ENCODE results near the gene TBL1X. TPM values are rescaled to one million over a fixed set of nuclear protein-coding genes. Genes with fewer than 3 reads are reported as not detected.
A peak's percentile ranks its signal among the peaks of the same experiment; 100 is the strongest.

Gene TBL1X
- total and polyA plus RNA-seq, 7 donors: 6.5 to 25.8 (median 16.1) TPM

DNA sequence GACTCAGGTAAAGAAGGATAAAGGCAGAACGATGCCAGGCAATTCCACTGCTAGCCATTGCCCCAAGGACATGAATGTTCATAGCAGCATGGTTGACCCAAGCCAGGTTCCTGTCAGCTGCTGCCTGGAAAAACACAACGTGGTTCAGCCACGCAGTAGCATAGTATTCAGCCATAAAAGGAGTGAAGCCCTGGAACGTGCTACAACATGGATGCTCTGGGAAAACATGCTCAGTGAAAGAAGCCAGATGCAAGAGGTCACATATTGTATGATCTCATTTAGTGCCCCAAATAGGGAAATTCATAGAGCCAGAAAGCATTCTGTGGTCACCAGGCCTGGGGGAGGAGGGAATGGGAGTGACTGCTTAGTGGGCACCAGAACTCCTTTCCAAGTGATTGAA is 170.9 kb downstream of the TBL1X start:
- intact Hi-C loops (cut with DNase I): loop anchor here (2.0 kb wide), 1 partner anchor 169 kb away; no protein-coding TSS in a partner anchor
- Histone ChIP-seq H3K36me3 (no peaks in the 10 kb centered on the region), H3K27me3 (no peaks in the 10 kb centered on the region), H3K4me1 (peaks cover 0 to 19% (median 8%) of the 10 kb centered on the region in 4 donors), H3K9me3 (no peaks in the 10 kb centered on the region), H3K4me3 (no peak overlapping the region), H3K27ac (peak overlapping the region; percentile 65 to 82 (median 74))
- DNase-seq: peak; percentile 80
- 84 to 92% methylated on average over 4 of the region's 4 CpGs for WGBS, 2 donors
- TF ChIP-seq POLR2AphosphoS5 (IDR thresholded peaks at IDR 0.05) (peak; percentile 73 to 85 (median 80)), POLR2A (IDR thresholded peaks at IDR 0.05) (no peak), EP300 (IDR thresholded peaks at IDR 0.05) (peak; percentile 6 to 79 (median 58)), CTCF (IDR thresholded peaks at IDR 0.05) (no peak)

GRCh38 chrX:9638871-9639270 is 174.0 kb downstream of the TBL1X start:
- intact Hi-C loops (cut with DNase I): no loop called here
- Histone ChIP-seq H3K27ac (peak overlapping the region in 1 of 4 donors; percentile 19), H3K27me3 (no peaks in the 10 kb centered on the region), H3K9me3 (no peaks in the 10 kb centered on the region), H3K4me1 (peaks cover 0 to 16% (median 8%) of the 10 kb centered on the region in 4 donors), H3K4me3 (no peak overlapping the region), H3K36me3 (no peaks in the 10 kb centered on the region)
- TF ChIP-seq EP300 (IDR thresholded peaks at IDR 0.05): no peak
- no peak for TF ChIP-seq POLR2AphosphoS5 (IDR thresholded peaks at IDR 0.05)
- TF ChIP-seq CTCF (IDR thresholded peaks at IDR 0.05): no peak
- no peak for TF ChIP-seq POLR2A (IDR thresholded peaks at IDR 0.05)
- DNase-seq: no peak

DNA sequence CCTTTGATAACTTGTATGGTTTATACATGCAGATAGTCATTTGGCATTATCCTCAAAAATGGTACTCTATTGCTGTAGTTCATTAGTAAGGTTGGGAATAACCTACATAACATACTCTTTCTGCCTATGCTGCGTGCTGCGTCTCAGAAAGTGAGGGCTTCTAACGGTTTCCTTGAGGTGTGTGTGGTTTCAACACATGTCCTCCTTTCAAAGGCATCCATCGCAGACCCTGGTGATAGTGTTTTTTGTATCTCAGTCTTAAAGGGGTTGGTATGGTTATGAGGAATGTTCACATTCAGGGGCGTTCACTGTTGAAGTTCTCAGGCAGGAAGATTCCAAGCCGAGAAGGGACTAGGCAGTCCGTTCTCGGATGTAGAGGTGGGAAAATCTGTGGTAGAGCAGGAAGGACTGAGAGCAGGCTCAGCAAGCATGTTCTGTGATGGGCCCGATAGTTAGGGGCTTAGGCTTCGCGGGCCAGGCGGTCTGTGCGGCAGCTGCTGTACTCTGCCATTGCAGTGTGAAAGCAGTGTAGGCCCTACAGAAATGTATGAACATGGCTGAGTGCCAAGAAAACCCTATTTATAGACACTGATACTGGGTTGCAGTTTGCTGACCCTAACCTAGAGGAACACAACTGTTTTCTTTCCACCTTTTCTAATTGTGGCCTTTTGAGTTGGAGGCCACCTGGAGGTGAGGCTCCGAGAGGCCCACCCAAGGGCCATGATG is 177.6 kb downstream of the TBL1X start:
- TF ChIP-seq POLR2AphosphoS5 (IDR thresholded peaks at IDR 0.05) (no peak), CTCF (IDR thresholded peaks at IDR 0.05) (no peak), POLR2A (IDR thresholded peaks at IDR 0.05) (no peak), EP300 (IDR thresholded peaks at IDR 0.05) (no peak)

GRCh38 chrX:9643807-9644206 is 178.9 kb downstream of the TBL1X start:
- 92 to 96% methylated on average over 4 of the region's 4 CpGs for WGBS, 2 donors

More for the DNA sequence above, 177.6 kb downstream of the TBL1X start:
- intact Hi-C loops (cut with DNase I): loop anchor here (10.0 kb wide), 1 partner anchor 108 kb away; no protein-coding TSS in a partner anchor
- Histone ChIP-seq H3K27me3 (no peaks in the 10 kb centered on the region), H3K9me3 (no peaks in the 10 kb centered on the region), H3K4me1 (peaks cover 0 to 10% (median 1%) of the 10 kb centered on the region in 4 donors), H3K4me3 (no peak overlapping the region), H3K36me3 (no peaks in the 10 kb centered on the region), H3K27ac (no peak overlapping the region)
- DNase-seq: no peak
- 78 to 96% methylated on average over 14 of the region's 14 CpGs for WGBS, 2 donors

More at GRCh38 chrX:9643807-9644206, 178.9 kb downstream of the TBL1X start:
- Histone ChIP-seq H3K4me3 (no peak overlapping the region), H3K27me3 (no peaks in the 10 kb centered on the region), H3K9me3 (no peaks in the 10 kb centered on the region), H3K36me3 (no peaks in the 10 kb centered on the region), H3K4me1 (peaks cover 0 to 23% (median 5%) of the 10 kb centered on the region in 4 donors), H3K27ac (peak overlapping the region; percentile 3 to 62 (median 36))
- no peak for DNase-seq
- intact Hi-C loops (cut with DNase I): loop anchor here (10.0 kb wide), 1 partner anchor 109 kb away; no protein-coding TSS in a partner anchor
- TF ChIP-seq CTCF (IDR thresholded peaks at IDR 0.05) (no peak), POLR2A (IDR thresholded peaks at IDR 0.05) (no peak), POLR2AphosphoS5 (IDR thresholded peaks at IDR 0.05) (no peak), EP300 (IDR thresholded peaks at IDR 0.05) (no peak)
